ENCODE results near the gene SECISBP2L. TPM values are rescaled to one million over a fixed set of nuclear protein-coding genes. Genes with fewer than 3 reads are reported as not detected.

The SECISBP2L gene
- total and polyA plus RNA-seq, 2 experiments from 2014 or later, result 18.6 to 28.3 TPM

DNA sequence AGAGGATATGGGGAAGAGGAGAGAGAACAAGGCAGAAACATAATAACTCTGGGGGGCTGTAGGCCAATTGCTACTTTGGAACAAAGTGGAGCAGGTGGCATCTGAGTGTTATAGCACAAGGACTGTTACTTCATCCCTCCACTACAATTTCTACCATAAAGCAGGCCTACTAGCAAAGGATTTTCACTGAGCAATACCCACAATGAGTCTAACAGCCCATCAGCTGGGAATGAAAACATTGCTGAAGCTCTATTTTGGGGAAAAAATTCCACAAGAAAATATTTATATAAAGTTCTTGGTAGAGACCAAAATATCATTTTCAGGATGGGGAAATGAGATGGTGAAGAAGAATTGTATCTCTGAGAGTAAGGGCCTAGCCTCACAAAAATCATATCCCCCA lies 78.9 kb downstream of the SECISBP2L start (continued):
- TF ChIP-seq, protein P1, sequence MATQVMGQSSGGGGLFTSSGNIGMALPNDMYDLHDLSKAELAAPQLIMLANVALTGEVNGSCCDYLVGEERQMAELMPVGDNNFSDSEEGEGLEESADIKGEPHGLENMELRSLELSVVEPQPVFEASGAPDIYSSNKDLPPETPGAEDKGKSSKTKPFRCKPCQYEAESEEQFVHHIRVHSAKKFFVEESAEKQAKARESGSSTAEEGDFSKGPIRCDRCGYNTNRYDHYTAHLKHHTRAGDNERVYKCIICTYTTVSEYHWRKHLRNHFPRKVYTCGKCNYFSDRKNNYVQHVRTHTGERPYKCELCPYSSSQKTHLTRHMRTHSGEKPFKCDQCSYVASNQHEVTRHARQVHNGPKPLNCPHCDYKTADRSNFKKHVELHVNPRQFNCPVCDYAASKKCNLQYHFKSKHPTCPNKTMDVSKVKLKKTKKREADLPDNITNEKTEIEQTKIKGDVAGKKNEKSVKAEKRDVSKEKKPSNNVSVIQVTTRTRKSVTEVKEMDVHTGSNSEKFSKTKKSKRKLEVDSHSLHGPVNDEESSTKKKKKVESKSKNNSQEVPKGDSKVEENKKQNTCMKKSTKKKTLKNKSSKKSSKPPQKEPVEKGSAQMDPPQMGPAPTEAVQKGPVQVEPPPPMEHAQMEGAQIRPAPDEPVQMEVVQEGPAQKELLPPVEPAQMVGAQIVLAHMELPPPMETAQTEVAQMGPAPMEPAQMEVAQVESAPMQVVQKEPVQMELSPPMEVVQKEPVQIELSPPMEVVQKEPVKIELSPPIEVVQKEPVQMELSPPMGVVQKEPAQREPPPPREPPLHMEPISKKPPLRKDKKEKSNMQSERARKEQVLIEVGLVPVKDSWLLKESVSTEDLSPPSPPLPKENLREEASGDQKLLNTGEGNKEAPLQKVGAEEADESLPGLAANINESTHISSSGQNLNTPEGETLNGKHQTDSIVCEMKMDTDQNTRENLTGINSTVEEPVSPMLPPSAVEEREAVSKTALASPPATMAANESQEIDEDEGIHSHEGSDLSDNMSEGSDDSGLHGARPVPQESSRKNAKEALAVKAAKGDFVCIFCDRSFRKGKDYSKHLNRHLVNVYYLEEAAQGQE (IDR thresholded peaks at IDR 0.05; ENCODE audit: unreplicated experiment), result no peak
- TF ChIP-seq EZH2phosphoT487 (IDR thresholded peaks at IDR 0.05; ENCODE audit: unreplicated experiment) (no peak), POLR2AphosphoS5 (IDR thresholded peaks at IDR 0.05; ENCODE audit: low read depth) (no peak), EZH2 (IDR thresholded peaks at IDR 0.05; ENCODE audit: low read depth, unreplicated experiment) (no peak), NANOG (IDR thresholded peaks at IDR 0.05; ENCODE audit: borderline replicate concordance) (no peak), STAT1 (IDR thresholded peaks at IDR 0.05; ENCODE audit: unreplicated experiment) (no peak), ZNF114 (CRISPR knock-in tag; IDR thresholded peaks at IDR 0.05) (no peak)

DNA sequence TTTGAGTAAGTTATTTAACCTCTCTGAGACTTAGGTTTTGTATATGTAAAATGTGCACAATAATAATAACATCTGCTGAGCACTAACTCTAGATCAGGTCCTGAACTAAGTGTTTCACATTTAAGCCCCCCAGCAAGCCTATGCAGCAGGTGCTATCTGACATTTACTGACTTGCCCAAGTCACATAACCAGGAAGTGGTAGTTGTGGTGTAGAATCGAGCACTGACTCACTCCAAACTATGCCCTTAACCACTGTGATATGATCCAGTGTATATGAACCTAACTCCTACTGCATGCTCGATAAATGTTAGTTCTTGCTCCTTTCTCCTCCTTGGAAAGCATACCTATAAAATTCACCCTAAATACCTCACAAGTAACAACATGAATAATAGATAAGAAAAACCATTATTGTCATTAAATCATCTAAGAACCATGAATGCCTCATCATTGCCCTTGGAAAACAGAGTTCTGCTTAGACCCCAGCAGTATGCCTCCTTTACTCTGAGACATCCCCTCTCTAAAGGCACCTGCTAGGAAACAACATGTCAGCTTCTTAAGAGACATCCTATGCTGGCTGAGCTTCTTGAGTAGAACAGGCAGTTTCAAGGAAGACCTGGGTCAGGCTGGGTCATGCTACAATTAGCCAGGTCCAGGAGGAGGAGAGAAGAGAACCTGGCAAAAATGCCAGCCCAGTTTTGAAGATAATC lies 79.5 kb downstream of the SECISBP2L start:
- ATAC-seq (no peak), DNase-seq (ENCODE audit: low spot score) (no peak)
- Mint-ChIP-seq H3K9me3 (no peaks in the 10 kb centered on the region), H3K4me1 (peaks cover 12% of the 10 kb centered on the region; the same call in 2 of the 3 replicates), H3K27ac (no peak overlapping the region), H3K27me3 (ENCODE audit: insufficient read depth, low read depth, poor library complexity) (peaks cover 22% of the 10 kb centered on the region), H3K4me3 (no peak overlapping the region), H3K36me3 (ENCODE audit: low read depth) (no peaks in the 10 kb centered on the region)
- Histone ChIP-seq H3K4me1 (ENCODE audit: insufficient read depth) (peaks cover 6% of the 10 kb centered on the region; the same call in 1 of the 2 replicates), H3K36me3 (ENCODE audit: insufficient read depth) (no peaks in the 10 kb centered on the region), H4K20me1 (replicated peaks; ENCODE audit: insufficient read depth) (no peaks in the 10 kb centered on the region), H3F3A (replicated peaks; ENCODE audit: low read depth) (no peaks in the 10 kb centered on the region), H3K27me3 (ENCODE audit: insufficient read depth) (peaks cover 17% of the 10 kb centered on the region), H2AFZ (no peak overlapping the region), H3K4me2 (no peak overlapping the region), H3K4me3 (no peak overlapping the region), H3K9me2 (ENCODE audit: insufficient read depth) (no peaks in the 10 kb centered on the region; the same call in 1 of the 2 replicates), H3K79me2 (replicated peaks; ENCODE audit: insufficient read depth) (no peaks in the 10 kb centered on the region), H3K27ac (ENCODE audit: low read depth) (no peak overlapping the region)
- TF ChIP-seq CTCF (conservative IDR thresholded peaks at IDR 0.05; ENCODE audit: low read depth in 2 of 2) (no peak), ZNF331 (CRISPR knock-in tag; IDR thresholded peaks at IDR 0.05; ENCODE audit: low read depth) (no peak), ZNF114 (CRISPR knock-in tag; IDR thresholded peaks at IDR 0.05) (no peak), CREB1 (CRISPR knock-in tag; IDR thresholded peaks at IDR 0.05; ENCODE audit: low read depth) (no peak), EZH2phosphoT487 (IDR thresholded peaks at IDR 0.05; ENCODE audit: unreplicated experiment) (no peak), POLR2AphosphoS5 (IDR thresholded peaks at IDR 0.05; ENCODE audit: low read depth) (no peak), JUNB (IDR thresholded peaks at IDR 0.05; ENCODE audit: unreplicated experiment) (no peak)
- TF ChIP-seq, protein P1 (IDR thresholded peaks at IDR 0.05; ENCODE audit: unreplicated experiment), result no peak
